GM06990 (cell line): ENCODE measurements around the gene IFT88.

Source experiments
- DNase-seq: peaks from one replicate; pipeline ENCODE4 v3.0.0-alpha.2; 2011; ENCODE audit not compliant: insufficient read length; ENCODE audit errors: extremely low read depth
- H3K27me3 ChIP-seq: replicated peaks from 2 replicates; pipeline ENCODE4 v1.6.0; 2011; ENCODE audit warnings: low read length; ENCODE audit not compliant: control insufficient read depth, insufficient read depth
- H3K36me3 ChIP-seq: 2 replicates; pipeline ENCODE4 v1.5.1; 2011; ENCODE audit warnings: low read length; ENCODE audit not compliant: control insufficient read depth, insufficient read depth
- H3K4me3 ChIP-seq: replicated peaks from 2 replicates; pipeline ENCODE4 v1.5.1; 2011; ENCODE audit warnings: low read depth, mild to moderate bottlenecking, control low read depth, low read length
- TF ChIP-seq, protein P1 (sequence below): IDR thresholded peaks from 2 replicates; pipeline ENCODE4 v1.5.1; 2011; ENCODE audit warnings: low read length, control low read depth, mild to moderate bottlenecking, inconsistent platforms; ENCODE audit not compliant: insufficient read depth, poor library complexity, severe bottlenecking

Gene IFT88

DNA sequence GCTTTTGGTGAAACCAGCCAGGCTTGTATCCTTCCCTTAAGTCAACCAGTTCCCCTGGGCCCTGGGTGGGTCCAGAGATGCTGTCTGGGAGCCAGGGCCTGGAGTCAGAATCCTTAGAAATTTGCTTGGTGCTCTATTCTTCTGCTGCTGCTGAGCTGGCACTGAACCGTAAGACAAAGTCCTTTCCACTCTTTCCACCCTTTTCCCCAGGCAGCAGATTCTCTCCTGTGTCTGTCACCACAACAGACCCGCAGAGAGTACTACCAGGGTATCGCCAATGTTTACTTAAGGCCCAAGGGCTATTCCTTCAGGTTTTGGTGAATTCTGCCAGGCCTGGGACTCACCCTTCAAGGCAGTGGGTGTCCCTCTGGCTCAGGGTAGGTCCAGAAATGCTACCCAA, 12.2 kb downstream of the IFT88 start:
- TF ChIP-seq, protein P1, sequence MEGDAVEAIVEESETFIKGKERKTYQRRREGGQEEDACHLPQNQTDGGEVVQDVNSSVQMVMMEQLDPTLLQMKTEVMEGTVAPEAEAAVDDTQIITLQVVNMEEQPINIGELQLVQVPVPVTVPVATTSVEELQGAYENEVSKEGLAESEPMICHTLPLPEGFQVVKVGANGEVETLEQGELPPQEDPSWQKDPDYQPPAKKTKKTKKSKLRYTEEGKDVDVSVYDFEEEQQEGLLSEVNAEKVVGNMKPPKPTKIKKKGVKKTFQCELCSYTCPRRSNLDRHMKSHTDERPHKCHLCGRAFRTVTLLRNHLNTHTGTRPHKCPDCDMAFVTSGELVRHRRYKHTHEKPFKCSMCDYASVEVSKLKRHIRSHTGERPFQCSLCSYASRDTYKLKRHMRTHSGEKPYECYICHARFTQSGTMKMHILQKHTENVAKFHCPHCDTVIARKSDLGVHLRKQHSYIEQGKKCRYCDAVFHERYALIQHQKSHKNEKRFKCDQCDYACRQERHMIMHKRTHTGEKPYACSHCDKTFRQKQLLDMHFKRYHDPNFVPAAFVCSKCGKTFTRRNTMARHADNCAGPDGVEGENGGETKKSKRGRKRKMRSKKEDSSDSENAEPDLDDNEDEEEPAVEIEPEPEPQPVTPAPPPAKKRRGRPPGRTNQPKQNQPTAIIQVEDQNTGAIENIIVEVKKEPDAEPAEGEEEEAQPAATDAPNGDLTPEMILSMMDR, result no peak
- no peak for DNase-seq
- Histone ChIP-seq H3K27me3 (no peaks in the 10 kb centered on the region), H3K4me3 (no peak overlapping the region), H3K36me3 (no peaks in the 10 kb centered on the region)

DNA sequence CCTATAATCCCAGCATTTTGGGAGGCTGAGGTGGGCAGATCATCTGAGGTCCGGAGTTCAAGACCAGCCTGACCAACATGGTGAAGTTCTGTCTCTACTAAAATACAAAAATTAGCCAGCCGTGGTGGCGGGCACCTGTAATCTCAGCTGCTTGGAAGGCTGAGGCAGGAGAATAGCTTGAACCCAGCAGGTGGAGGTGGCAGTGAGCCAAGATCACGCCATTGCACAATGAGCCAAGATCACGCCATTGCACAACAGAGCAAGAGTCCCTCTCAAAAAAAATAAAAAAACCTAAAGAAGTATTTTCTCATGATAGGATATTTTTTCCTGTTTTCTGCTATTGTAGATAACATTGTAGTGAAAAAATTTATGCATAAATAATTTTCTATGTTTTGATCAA, 13.3 kb downstream of the IFT88 start:
- Histone ChIP-seq H3K4me3 (no peak overlapping the region), H3K27me3 (no peaks in the 10 kb centered on the region), H3K36me3 (no peaks in the 10 kb centered on the region)
- DNase-seq, result no peak
- TF ChIP-seq, protein P1, result no peak

DNA sequence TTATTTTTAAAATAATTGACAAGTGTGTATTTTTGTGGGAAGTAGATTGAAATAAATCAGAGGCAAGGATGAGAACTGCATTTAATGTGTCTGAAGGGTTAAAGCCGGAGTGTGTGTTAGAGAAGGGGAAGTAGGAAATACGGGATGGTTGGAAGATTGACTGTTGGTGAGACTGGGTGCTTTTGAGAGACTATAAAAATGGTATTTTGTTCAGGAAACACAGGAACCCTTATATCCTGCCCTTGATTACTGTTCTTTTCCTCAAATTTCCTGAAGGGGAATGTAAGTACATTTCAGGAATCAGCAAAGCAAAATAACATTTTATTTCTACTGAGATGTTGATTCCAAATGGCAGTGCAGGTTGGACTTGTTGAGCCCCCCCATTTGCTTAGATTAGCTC, 15.1 kb downstream of the IFT88 start:
- no peaks in the 10 kb centered on the region for H3K36me3 ChIP-seq
- no peak for DNase-seq
- H3K4me3 ChIP-seq, result no peak overlapping the region
- TF ChIP-seq, protein P1, result no peak
- H3K27me3 ChIP-seq, result no peaks in the 10 kb centered on the region

- no peaks in the 10 kb centered on the region for H3K36me3 ChIP-seq
- H3K4me3 ChIP-seq, result no peak overlapping the region
- H3K27me3 ChIP-seq, result no peaks in the 10 kb centered on the region
- TF ChIP-seq, protein P1, result no peak
- no peak for DNase-seq
Measured at GRCh38 chr13:20583803-20584293, 16.9 kb downstream of the IFT88 start.

GRCh38 chr13:20585371-20585770, 18.4 kb downstream of the IFT88 start:
- DNase-seq, result no peak
- H3K27me3 ChIP-seq, result no peaks in the 10 kb centered on the region
- H3K4me3 ChIP-seq, result no peak overlapping the region
- TF ChIP-seq, protein P1, result no peak
- no peaks in the 10 kb centered on the region for H3K36me3 ChIP-seq

GRCh38 chr13:20588529-20589110, 21.7 kb downstream of the IFT88 start:
- no peak for DNase-seq
- Histone ChIP-seq H3K36me3 (no peaks in the 10 kb centered on the region), H3K4me3 (no peak overlapping the region), H3K27me3 (no peaks in the 10 kb centered on the region)
- TF ChIP-seq, protein P1, result no peak
